Uterus (tissue), 2 donors: Measurements from ENCODE around the gene ZNF439.

Experiments
- POLR2A ChIP-seq, 2 donors: fragments of 450-650 bp; IDR thresholded peaks; one replicate each; pipeline ENCODE4 v1.6.1; 2016; ENCODE audit warnings: antibody characterized with exemption in 2 of 2, mild to moderate bottlenecking in 1 of 2, moderate library complexity in 1 of 2
- TF ChIP-seq, protein P1 (sequence below), 4 experiments: fragments of 200-600 bp in 2 of 4; fragments of 450-650 bp in 2 of 4; sonication (generic) in 2 of 4; IDR thresholded peaks; one replicate each; pipeline ENCODE4 v1.5.1; 2016 to 2019; ENCODE audit warnings: antibody characterized with exemption in 4 of 4, mild to moderate bottlenecking in 2 of 4, moderate library complexity in 1 of 4

DNA sequence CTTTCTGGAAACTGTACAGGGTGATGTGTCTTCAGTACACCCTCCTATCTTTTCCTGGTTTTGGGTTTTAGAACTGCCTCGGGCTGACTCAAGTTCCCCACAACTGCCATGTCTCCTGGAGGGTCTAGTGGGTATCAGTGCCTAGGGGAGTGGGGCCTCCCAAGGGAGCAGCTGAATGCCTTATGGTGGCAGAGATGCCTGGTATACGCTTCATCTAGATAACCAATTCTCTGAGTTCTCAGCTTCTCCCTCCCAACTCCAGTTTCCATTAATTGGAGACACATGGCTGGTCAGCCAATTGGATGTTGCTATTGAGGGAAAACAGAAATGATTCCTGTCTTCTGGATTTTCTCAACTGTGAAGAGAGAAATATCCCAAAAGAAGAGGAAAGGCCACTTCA lies 12.8 kb downstream of the ZNF439 start:
- TF ChIP-seq, protein P1, sequence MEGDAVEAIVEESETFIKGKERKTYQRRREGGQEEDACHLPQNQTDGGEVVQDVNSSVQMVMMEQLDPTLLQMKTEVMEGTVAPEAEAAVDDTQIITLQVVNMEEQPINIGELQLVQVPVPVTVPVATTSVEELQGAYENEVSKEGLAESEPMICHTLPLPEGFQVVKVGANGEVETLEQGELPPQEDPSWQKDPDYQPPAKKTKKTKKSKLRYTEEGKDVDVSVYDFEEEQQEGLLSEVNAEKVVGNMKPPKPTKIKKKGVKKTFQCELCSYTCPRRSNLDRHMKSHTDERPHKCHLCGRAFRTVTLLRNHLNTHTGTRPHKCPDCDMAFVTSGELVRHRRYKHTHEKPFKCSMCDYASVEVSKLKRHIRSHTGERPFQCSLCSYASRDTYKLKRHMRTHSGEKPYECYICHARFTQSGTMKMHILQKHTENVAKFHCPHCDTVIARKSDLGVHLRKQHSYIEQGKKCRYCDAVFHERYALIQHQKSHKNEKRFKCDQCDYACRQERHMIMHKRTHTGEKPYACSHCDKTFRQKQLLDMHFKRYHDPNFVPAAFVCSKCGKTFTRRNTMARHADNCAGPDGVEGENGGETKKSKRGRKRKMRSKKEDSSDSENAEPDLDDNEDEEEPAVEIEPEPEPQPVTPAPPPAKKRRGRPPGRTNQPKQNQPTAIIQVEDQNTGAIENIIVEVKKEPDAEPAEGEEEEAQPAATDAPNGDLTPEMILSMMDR (IDR thresholded peaks at IDR 0.05) = no peak
- TF ChIP-seq POLR2A (IDR thresholded peaks at IDR 0.05) = no peak
